ENCODE data around the gene GPC3. TPM values are rescaled to one million over a fixed set of nuclear protein-coding genes. Genes with fewer than 3 reads are reported as not detected.

Gene GPC3
- total RNA-seq, 1 experiment from 2014 or later, result 0.98 TPM

- TF ChIP-seq TCF7L2 (IDR thresholded peaks at IDR 0.05; ENCODE audit: borderline replicate concordance, extremely low read depth, insufficient read depth, insufficient read length) (no peak), EGR1 (IDR thresholded peaks at IDR 0.05; ENCODE audit: low read depth) (no peak), POLR2AphosphoS5 (IDR thresholded peaks at IDR 0.05; ENCODE audit: low read depth, low read length) (no peak), CBX3 (IDR thresholded peaks at IDR 0.05; ENCODE audit: low read depth) (no peak), MAX (IDR thresholded peaks at IDR 0.05) (no peak), CEBPB (IDR thresholded peaks at IDR 0.05; ENCODE audit: low read depth) (no peak)
- H3K27ac ChIP-seq (ENCODE audit: low read depth, low read length), result no peak overlapping the region
- no peaks in the 10 kb centered on the region for H3K79me2 ChIP-seq (ENCODE audit: insufficient read depth, low read length)
- no peaks in the 10 kb centered on the region for H3K9me2 ChIP-seq (ENCODE audit: insufficient read depth)
- H3K9me3 ChIP-seq (ENCODE audit: control insufficient read depth in 1 of 2, insufficient read depth in 1 of 2, low read depth in 1 of 2, low read length in 2 of 2), result no peaks in the 10 kb centered on the region
- H3K27me3 ChIP-seq (ENCODE audit: insufficient read depth, low read length), result no peaks in the 10 kb centered on the region
- ATAC-seq (no peak), DNase-seq (ENCODE audit: low read depth, low spot score) (no peak)
- no peaks in the 10 kb centered on the region for H3K4me1 ChIP-seq (ENCODE audit: control insufficient read depth in 1 of 2, insufficient read depth in 2 of 2, low read length in 2 of 2)
- ChIA-PET RAD21 (ENCODE audit: low non-redundant PET in 1 of 2, low total read pairs in 2 of 2, uncharacterized antibody in 2 of 2, unreplicated experiment in 2 of 2) (no interaction called here), CTCF (no interaction called here), POLR2A (no interaction called here)
- no peak overlapping the region for H3K4me3 ChIP-seq (replicated peaks in 1 of 2; ENCODE audit: low read depth in 1 of 2, low read length in 2 of 2)
- H3K9ac ChIP-seq (ENCODE audit: low read length), result no peak overlapping the region
- no TSS peak for BruUV-seq (replicated peaks)
- intact Hi-C loops (cut with micrococcal nuclease), result no loop called here
- H3K36me3 ChIP-seq (ENCODE audit: control insufficient read depth in 1 of 2, insufficient read depth in 2 of 2, low read length in 2 of 2), result no peaks in the 10 kb centered on the region
- H2AFZ ChIP-seq (ENCODE audit: low read depth, low read length, poor library complexity, severe bottlenecking), result no peak overlapping the region
- H4K20me1 ChIP-seq (ENCODE audit: insufficient read depth), result no peaks in the 10 kb centered on the region
- H3K4me2 ChIP-seq (ENCODE audit: low read length), result no peak overlapping the region
Measured at GRCh38 chrX:133846311-133846710, 139.1 kb downstream of the GPC3 start.

- no peak for ATAC-seq
- H4K20me1 ChIP-seq (ENCODE audit: insufficient read depth), result no peaks in the 10 kb centered on the region
- no peaks in the 10 kb centered on the region for H3K79me2 ChIP-seq (ENCODE audit: insufficient read depth, low read length)
- CTCF ChIA-PET, result interaction anchor here (2.6 kb wide), 1 partner anchor 47 kb away, joined by 17 read pairs; no protein-coding TSS in a partner anchor
- no peak overlapping the region for H3K4me3 ChIP-seq (replicated peaks in 1 of 2; ENCODE audit: low read depth in 1 of 2, low read length in 2 of 2)
- no peak for DNase-seq (ENCODE audit: low read depth, low spot score)
- no peak overlapping the region for H3K4me2 ChIP-seq (ENCODE audit: low read length)
- no peaks in the 10 kb centered on the region for H3K9me2 ChIP-seq (ENCODE audit: insufficient read depth)
- no peak overlapping the region for H3K9ac ChIP-seq (ENCODE audit: low read length)
- intact Hi-C loops (cut with micrococcal nuclease), result no loop called here
- POLR2A ChIA-PET, result no interaction called here
- BruUV-seq (replicated peaks), result no TSS peak
- H3K4me1 ChIP-seq (ENCODE audit: control insufficient read depth in 1 of 2, insufficient read depth in 2 of 2, low read length in 2 of 2), result no peaks in the 10 kb centered on the region
- no peaks in the 10 kb centered on the region for H3K9me3 ChIP-seq (ENCODE audit: control insufficient read depth in 1 of 2, insufficient read depth in 1 of 2, low read depth in 1 of 2, low read length in 2 of 2)
- RAD21 ChIA-PET (ENCODE audit: low non-redundant PET in 1 of 2, low total read pairs in 2 of 2, uncharacterized antibody in 2 of 2, unreplicated experiment in 2 of 2), result no interaction called here
- no peak overlapping the region for H3K27ac ChIP-seq (ENCODE audit: low read depth, low read length)
- no peaks in the 10 kb centered on the region for H3K27me3 ChIP-seq (ENCODE audit: insufficient read depth, low read length)
- TF ChIP-seq RAD21 (IDR thresholded peaks at IDR 0.05; ENCODE audit: low read depth) (no peak), CEBPB (IDR thresholded peaks at IDR 0.05; ENCODE audit: low read depth) (no peak), EGR1 (IDR thresholded peaks at IDR 0.05; ENCODE audit: low read depth) (no peak), CBX3 (IDR thresholded peaks at IDR 0.05; ENCODE audit: low read depth) (no peak)
- no peaks in the 10 kb centered on the region for H3K36me3 ChIP-seq (ENCODE audit: control insufficient read depth in 1 of 2, insufficient read depth in 2 of 2, low read length in 2 of 2)
- no peak overlapping the region for H2AFZ ChIP-seq (ENCODE audit: low read depth, low read length, poor library complexity, severe bottlenecking)
Measured at GRCh38 chrX:133840415-133840814, 145.0 kb downstream of the GPC3 start.
